Neuron (in vitro differentiated cells): Measurements from ENCODE around the gene C13orf46.

Experiments
- H2AFZ ChIP-seq: one replicate; pipeline ENCODE4 v1.6.1; 2013; ENCODE audit warnings: low read depth, mild to moderate bottlenecking, inconsistent platforms, low read length, moderate library complexity
- H3K27me3 ChIP-seq: one replicate; pipeline ENCODE4 v1.6.1; 2013; ENCODE audit warnings: low read length; ENCODE audit not compliant: insufficient read depth
- H3K36me3 ChIP-seq: one replicate; pipeline ENCODE4 v1.6.1; 2013; ENCODE audit warnings: low read length; ENCODE audit not compliant: insufficient read depth
- H3K4me1 ChIP-seq: one replicate; pipeline ENCODE4 v1.6.1; 2013; ENCODE audit warnings: low read length; ENCODE audit not compliant: insufficient read depth
- H3K4me3 ChIP-seq: 2 replicates; pipeline ENCODE4 v1.5.1; 2013; ENCODE audit warnings: mild to moderate bottlenecking, low read length, moderate library complexity
- H3K9me3 ChIP-seq: one replicate; pipeline ENCODE4 v1.6.1; 2013; ENCODE audit warnings: low read length

C13orf46 gene

GRCh38 chr13:113904411-113904810 is 69.5 kb downstream of the C13orf46 start:
- no peaks in the 10 kb centered on the region for H3K4me1 ChIP-seq
- H3K36me3 ChIP-seq = no peaks in the 10 kb centered on the region
- H3K9me3 ChIP-seq = no peaks in the 10 kb centered on the region
- no peak overlapping the region for H3K4me3 ChIP-seq
- no peak overlapping the region for H2AFZ ChIP-seq
- peaks cover 19% of the 10 kb centered on the region for H3K27me3 ChIP-seq

GRCh38 chr13:113903912-113904311 is 70.0 kb downstream of the C13orf46 start:
- Histone ChIP-seq H3K27me3 (peaks cover 19% of the 10 kb centered on the region), H3K4me1 (no peaks in the 10 kb centered on the region), H3K36me3 (no peaks in the 10 kb centered on the region), H3K4me3 (no peak overlapping the region), H2AFZ (no peak overlapping the region), H3K9me3 (no peaks in the 10 kb centered on the region)
